PC-3 (cell line): Measurements from ENCODE around the gene UGT2A2.

Source experiments
- CTCF ChIP-seq: fragments of 300-600 bp; sonication (generic); conservative IDR thresholded peaks from 2 replicates; pipeline ENCODE4 v1.5.1; 2017; ENCODE audit warnings: antibody characterized with exemption, low read depth, mild to moderate bottlenecking, low read length
- EZH2 ChIP-seq: fragments of 300-600 bp; sonication (generic); IDR thresholded peaks from one replicate; pipeline ENCODE4 v1.6.1; 2017; ENCODE audit warnings: antibody characterized with exemption, mild to moderate bottlenecking, low read length; ENCODE audit not compliant: unreplicated experiment
- EZH2phosphoT487 ChIP-seq: fragments of 300-600 bp; sonication (generic); IDR thresholded peaks from 2 replicates; pipeline ENCODE4 v1.6.1; 2018; ENCODE audit warnings: mild to moderate bottlenecking, antibody characterized with exemption, low read length, borderline replicate concordance

DNA sequence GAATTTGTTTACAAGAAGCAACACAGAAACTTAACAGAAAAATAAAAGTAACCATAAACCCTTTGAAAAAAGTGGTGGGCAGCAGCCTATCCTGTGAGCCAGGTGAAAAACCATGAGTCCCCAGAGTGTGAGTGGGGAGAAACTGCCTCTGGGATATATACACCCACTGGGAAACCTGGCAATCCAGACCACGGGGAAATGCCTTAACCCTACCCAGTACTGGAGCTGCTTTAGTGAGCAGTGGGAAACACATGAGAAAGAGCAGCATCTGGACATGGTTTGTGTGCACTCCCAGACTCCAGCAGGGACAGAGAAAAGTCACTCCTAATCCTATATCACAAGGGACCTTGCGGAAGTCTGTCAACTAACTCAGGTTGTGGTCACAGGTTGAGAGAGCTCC is 39.4 kb downstream of the UGT2A2 start:
- TF ChIP-seq CTCF = no peak
- TF ChIP-seq EZH2 = no peak
- TF ChIP-seq EZH2phosphoT487 = no peak
